HFF-Myc (cell line): ENCODE measurements around the gene PLEKHG3.

Experiments used
- DNase-seq: peaks from one replicate; pipeline ENCODE4 v3.0.0-alpha.2; 2011; ENCODE audit warnings: low read depth; ENCODE audit errors: extremely low read depth
- H3K4me3 ChIP-seq: replicated peaks from 2 replicates; pipeline ENCODE4 v1.5.1; 2011; ENCODE audit warnings: low read depth, mild to moderate bottlenecking, control low read depth, low read length
- TF ChIP-seq, protein P1 (sequence below): IDR thresholded peaks from 2 replicates; pipeline ENCODE4 v1.5.1; 2012; ENCODE audit warnings: mild to moderate bottlenecking, low read depth, low read length, control low read depth; ENCODE audit errors: missing control alignments

Gene PLEKHG3

DNA sequence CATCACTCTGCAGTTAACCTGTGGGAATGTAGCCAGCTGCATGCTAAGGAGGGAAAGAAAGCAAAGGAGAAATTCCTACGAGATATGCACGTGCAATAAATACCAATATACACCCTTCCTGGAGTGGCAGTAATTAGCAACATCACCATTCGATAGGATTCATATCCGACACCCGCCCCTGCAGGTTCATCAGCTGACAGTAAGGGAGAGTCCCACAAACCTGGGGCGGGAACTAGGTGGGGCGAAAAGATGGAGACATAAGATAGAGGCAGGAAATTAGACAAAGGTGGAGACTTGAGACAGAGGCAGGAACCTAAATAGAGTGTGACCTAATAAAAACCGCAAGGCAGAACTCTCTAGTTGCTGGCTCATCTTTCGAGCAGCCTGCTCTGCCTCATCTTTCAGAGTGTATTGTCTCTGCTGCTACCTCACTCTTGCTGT, 51.6 kb downstream of the PLEKHG3 start:
- DNase-seq = no peak
- TF ChIP-seq, protein P1, sequence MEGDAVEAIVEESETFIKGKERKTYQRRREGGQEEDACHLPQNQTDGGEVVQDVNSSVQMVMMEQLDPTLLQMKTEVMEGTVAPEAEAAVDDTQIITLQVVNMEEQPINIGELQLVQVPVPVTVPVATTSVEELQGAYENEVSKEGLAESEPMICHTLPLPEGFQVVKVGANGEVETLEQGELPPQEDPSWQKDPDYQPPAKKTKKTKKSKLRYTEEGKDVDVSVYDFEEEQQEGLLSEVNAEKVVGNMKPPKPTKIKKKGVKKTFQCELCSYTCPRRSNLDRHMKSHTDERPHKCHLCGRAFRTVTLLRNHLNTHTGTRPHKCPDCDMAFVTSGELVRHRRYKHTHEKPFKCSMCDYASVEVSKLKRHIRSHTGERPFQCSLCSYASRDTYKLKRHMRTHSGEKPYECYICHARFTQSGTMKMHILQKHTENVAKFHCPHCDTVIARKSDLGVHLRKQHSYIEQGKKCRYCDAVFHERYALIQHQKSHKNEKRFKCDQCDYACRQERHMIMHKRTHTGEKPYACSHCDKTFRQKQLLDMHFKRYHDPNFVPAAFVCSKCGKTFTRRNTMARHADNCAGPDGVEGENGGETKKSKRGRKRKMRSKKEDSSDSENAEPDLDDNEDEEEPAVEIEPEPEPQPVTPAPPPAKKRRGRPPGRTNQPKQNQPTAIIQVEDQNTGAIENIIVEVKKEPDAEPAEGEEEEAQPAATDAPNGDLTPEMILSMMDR = no peak
- H3K4me3 ChIP-seq = no peak overlapping the region

DNA sequence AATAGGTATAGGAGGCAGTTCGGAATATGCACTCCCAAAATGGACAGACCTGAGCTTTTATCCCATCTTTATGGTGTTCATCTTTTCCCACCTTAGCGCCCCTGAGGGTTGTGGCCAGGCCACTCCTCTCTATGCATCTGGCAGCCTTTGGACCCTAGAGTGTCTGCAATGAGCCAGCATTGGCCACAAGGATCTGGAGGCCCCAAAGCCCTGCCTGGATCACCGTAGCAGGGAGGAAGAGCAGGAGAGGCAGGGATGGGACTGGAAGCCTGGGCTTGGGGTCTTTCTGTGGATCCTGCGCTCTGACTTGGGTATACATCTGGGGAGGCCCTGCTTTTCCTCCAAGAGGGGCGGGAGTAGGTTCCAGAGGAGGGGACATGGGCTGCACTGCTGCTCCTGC, 52.5 kb downstream of the PLEKHG3 start:
- no peak overlapping the region for H3K4me3 ChIP-seq
- TF ChIP-seq, protein P1 = no peak
- no peak for DNase-seq

DNA sequence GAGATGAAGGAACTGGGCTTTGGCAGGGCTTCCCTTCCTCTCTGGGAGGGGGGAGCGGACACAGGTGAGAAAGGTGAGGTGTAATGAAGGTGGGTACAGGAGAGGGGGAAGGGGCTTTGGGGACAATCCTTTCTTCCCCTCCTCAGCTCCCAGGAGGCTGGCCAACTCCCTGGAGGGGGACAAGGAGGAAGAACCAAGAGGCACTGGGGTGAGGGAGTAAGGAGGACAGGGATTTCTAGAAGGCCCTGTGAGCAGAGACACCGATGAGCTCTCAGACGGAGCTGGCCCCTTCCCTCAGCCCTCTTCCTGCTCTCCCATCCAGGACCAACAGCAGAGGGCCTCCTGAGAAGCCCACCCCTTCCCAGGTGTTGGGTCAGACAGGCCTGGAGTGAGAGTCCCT, 53.4 kb downstream of the PLEKHG3 start:
- TF ChIP-seq, protein P1 = no peak
- H3K4me3 ChIP-seq = no peak overlapping the region
- no peak for DNase-seq

DNA sequence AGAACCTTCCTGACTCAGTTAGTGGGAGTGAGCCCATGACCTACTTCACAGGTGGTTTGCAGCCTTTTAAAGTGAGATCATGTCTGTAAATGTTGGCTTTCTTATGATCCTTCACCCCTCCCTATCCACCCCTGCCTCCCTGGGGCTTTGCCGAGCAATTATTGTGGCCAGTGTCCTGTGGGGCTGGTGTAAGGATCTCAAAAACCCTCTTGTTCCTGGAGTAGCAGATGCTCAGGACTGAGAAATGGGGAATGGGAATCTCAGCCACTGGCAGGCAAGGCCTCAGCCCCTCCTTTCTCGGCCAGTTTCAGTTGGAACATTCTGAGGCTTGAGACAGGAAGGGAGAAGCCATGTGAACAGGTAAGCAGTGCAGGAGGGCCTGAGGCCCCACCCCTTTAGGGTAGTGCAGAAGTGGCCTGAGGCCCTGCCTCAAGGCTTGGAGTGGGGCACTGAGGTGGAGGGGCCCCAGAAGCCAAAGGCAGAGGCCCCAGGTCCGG, 53.8 kb downstream of the PLEKHG3 start:
- DNase-seq = no peak
- TF ChIP-seq, protein P1 = no peak
- H3K4me3 ChIP-seq = no peak overlapping the region

DNA sequence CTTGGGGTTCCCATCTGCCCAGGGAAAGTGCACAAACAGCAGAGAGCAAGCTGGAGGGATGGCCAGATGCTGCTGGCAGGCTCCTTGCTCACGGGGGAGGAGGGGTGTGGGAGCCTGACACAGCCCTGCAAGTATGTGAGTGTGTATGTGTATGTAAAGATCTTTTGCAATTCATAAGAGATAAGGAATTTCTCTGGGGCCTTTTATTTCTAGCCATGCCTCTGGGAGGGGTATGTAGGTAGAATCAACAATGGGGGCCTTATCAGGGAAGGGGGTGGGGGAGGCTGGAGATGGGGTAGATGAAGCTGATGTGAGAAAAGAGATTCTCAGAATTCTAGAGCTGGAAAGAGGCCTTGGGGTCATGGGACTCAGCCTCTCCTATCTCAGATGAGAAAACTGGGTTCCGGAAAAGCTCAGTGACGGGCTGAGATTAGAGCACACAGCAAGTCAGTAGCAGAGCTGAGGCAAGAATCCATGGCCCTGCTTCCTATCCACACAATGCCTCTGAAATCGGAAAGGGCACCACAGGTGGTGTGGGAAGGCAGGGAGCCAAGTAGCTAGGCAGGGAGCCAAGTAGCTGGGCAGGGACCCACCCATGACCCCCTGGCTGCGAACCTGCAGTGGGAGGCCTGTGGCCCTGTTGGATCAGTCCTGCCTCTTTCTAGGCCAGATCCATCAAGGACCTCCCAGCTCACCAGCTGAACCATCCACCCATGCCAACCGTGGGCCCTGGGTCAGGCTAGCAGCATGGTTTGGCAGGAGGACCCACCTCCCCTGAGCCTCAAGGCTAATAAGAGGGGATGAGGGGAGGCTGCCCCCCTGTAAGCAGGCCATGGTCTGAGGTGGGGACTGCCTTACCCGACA, 54.7 kb downstream of the PLEKHG3 start:
- DNase-seq = no peak
- H3K4me3 ChIP-seq = no peak overlapping the region
- TF ChIP-seq, protein P1 = no peak

DNA sequence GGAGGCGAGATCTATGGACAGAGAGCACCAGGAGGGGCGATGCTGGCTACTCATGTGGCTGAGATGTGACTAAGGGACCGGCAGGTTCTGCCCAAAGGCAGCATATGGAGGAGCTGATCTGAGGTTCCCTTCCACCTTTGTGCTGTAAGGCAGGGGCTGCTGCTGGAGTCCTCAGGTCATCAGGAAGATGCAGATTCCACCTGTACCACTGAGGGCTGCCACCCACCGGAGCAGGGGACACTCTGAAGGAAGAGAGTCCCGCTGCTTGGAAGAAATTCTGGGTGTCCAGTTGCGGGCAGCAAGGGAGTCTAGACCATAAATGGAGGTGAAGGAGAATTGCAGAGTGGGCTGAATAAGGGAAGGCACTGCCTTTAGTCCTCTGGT, 55.3 kb downstream of the PLEKHG3 start:
- no peak overlapping the region for H3K4me3 ChIP-seq
- DNase-seq = no peak
- TF ChIP-seq, protein P1 = no peak
